ENCODE results near the gene RAB1B.

DNA sequence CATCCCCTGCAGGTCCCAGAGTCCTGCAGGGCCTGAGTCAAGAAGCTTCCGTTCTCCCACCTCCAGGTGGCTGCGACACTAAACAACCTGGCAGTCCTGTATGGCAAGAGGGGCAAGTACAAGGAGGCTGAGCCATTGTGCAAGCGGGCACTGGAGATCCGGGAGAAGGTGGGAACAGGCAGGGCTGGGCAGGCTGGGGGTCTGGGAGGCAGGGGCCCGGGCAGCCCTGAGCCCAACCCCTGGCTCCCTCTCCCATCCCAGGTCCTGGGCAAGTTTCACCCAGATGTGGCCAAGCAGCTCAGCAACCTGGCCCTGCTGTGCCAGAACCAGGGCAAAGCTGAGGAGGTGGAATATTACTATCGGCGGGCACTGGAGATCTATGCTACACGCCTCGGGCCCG, 4.7 kb upstream of the RAB1B start:
- TF ChIP-seq GLIS3 (CRISPR knock-in tag; IDR thresholded peaks at IDR 0.05) (no peak), ZNF8 (CRISPR knock-in tag; IDR thresholded peaks at IDR 0.05) (no peak), CREB5 (CRISPR knock-in tag; IDR thresholded peaks at IDR 0.05; ENCODE audit: low read depth) (no peak), RARB (CRISPR knock-in tag; IDR thresholded peaks at IDR 0.05) (no peak), ARNTL (CRISPR knock-in tag; IDR thresholded peaks at IDR 0.05; ENCODE audit: borderline replicate concordance, low read depth) (no peak)
- TF ChIP-seq, protein P1, sequence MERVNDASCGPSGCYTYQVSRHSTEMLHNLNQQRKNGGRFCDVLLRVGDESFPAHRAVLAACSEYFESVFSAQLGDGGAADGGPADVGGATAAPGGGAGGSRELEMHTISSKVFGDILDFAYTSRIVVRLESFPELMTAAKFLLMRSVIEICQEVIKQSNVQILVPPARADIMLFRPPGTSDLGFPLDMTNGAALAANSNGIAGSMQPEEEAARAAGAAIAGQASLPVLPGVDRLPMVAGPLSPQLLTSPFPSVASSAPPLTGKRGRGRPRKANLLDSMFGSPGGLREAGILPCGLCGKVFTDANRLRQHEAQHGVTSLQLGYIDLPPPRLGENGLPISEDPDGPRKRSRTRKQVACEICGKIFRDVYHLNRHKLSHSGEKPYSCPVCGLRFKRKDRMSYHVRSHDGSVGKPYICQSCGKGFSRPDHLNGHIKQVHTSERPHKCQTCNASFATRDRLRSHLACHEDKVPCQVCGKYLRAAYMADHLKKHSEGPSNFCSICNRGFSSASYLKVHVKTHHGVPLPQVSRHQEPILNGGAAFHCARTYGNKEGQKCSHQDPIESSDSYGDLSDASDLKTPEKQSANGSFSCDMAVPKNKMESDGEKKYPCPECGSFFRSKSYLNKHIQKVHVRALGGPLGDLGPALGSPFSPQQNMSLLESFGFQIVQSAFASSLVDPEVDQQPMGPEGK (CRISPR knock-in tag; IDR thresholded peaks at IDR 0.05; ENCODE audit: borderline replicate concordance): no peak

Measured in SK-N-SH treated with all-trans-retinoic acid at 6 μM for 48 hours (cell line).